Natural killer cell treated with Interleukin-12 subunit alpha and Interleukin-12 subunit beta and Interleukin-15 and Interleukin-18, amount 100 ng/mL, for 72 hours (primary cell): ENCODE results near the gene UBAP2. TPM values are rescaled to one million over a fixed set of nuclear protein-coding genes. Genes with fewer than 3 reads are reported as not detected.
A peak's percentile ranks its signal among the peaks of the same experiment; 100 is the strongest.
"Not testable (repeated sequence)": the region's sequence is repeated elsewhere in the genome, so short reads cannot be mapped to it uniquely, and the experiment has no call there.

Source experiments
- ATAC-seq, 2 donors: fragments of 150-1000 bp; cut with Tn5 transposase in 1 of 2; sonication (Bioruptor Pico), chemical (Tn5 transposase) in 1 of 2; 2 replicates each; pipeline ENCODE4 v1.10.0; 2021
- DNase-seq: peaks from one replicate; pipeline ENCODE4 v3.0.0; 2022; ENCODE audit warnings: low spot score
- H3K27ac Mint-ChIP-seq, 2 donors: 1 replicate in 1 of 2; 2 replicates in 1 of 2; pipeline ENCODE4 v1.8.0; 2022; ENCODE audit warnings: mixed read lengths in 2 of 2, mild to moderate bottlenecking in 1 of 2, moderate library complexity in 1 of 2
- H3K27me3 Mint-ChIP-seq, 2 donors: 1 replicate in 1 of 2; 2 replicates in 1 of 2; pipeline ENCODE4 v1.8.0; 2022; ENCODE audit warnings: mixed read lengths in 2 of 2
- H3K36me3 Mint-ChIP-seq: one replicate; pipeline ENCODE4 v1.8.0; 2022; ENCODE audit warnings: mixed read lengths
- H3K4me1 Mint-ChIP-seq, 2 donors: 1 replicate in 1 of 2; 2 replicates in 1 of 2; pipeline ENCODE4 v1.8.0; 2022; ENCODE audit warnings: low read depth in 2 of 2, mixed read lengths in 2 of 2, mild to moderate bottlenecking in 1 of 2
- H3K4me3 Mint-ChIP-seq: one replicate; pipeline ENCODE4 v1.8.0; 2022; ENCODE audit warnings: mixed read lengths
- H3K9me3 Mint-ChIP-seq: 2 replicates; pipeline ENCODE4 v1.8.0; 2022; ENCODE audit warnings: mixed read lengths
- total RNA-seq, 2 donors: library from RNA; stranded (reverse); gene quantifications; one replicate each; pipeline ENCODE4 v1.2.3, GENCODE V29; 2022

Gene UBAP2
- total RNA-seq, 2 donors from 2014 or later = 37.4 to 61.3 TPM

DNA sequence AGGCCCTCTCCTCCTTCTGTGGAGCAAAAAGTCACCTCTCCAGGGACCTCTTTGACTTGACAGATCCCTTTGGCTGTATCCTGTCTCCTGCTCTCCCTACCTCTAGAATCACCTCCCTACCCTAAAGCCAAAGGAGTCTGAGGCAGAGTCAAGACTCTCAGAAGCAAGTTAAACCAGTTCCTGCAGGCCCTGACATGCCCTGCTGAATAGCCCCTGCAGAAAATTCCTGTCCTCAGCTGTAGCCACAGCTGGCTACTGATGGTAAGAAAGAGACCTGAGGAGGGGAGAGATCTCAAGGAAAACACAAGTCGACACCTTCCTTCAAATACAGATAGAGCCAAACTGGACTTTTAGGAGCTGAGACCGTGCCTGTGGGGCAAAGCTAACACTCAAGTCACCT is 23.7 kb upstream of the UBAP2 start:
- Mint-ChIP-seq H3K9me3 (no peaks in the 10 kb centered on the region), H3K36me3 (no peaks in the 10 kb centered on the region), H3K4me3 (no peak overlapping the region), H3K27me3 (no peaks in the 10 kb centered on the region), H3K4me1 (peaks cover 0 to 9% of the 10 kb centered on the region in 2 donors), H3K27ac (no peak overlapping the region)
- no peak for ATAC-seq
- DNase-seq = no peak

DNA sequence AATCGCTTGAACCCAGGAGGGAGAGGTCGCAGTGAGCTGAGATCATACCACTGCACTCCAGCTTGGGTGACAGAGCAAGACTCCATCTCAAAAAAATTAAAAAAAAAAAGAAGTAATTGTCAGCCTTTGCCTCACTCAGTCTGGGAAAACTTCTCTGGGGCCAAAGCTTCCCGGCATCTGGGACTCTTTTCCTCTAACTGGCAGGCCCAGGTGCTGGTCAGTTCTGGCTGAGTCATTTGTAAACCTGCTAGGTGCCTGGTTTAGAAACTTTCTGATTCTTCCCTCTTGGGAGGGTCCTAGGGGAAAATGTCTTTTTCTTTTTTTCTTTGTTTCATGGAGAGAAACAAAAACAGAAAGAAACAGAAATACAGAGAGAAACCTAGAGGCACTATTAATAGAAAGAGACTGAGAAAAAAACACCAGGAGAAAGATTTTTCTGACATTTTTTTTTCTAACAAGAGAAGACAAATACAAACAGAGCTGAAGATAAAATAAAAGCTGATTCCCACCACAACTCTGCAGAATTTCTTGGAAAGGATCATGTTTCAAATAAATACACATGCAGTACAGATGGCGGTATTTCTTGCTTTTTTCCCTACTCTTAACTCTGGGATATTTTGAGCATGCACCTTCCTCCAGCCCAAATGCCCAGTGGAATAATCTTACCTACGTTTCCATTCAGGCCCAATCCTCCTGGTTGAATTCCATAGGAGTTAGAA is 22.1 kb upstream of the UBAP2 start:
- ATAC-seq = no peak
- Mint-ChIP-seq H3K27ac (no peak overlapping the region), H3K27me3 (no peaks in the 10 kb centered on the region)

DNA sequence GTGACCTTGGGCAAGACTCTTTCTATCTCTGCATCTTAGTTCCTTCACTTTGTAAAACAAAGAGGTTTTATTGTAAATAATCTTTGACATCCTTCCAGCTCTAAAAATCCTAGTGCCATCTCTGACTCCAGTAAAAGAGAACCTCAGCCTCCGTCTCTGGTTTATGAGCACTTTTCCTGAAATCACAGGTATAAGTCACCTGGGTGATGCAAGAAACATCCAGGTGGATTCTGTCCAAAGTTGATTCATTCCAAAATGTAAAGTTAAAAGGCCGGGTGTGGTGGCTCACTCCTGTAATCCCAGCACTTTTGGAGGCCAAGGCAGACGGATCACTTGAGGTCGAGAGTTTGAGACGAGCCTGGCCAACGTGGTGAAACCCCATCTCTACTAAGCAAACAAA is 21.1 kb upstream of the UBAP2 start:
- no peak for ATAC-seq
- Mint-ChIP-seq H3K4me3 (no peak overlapping the region), H3K27ac (no peak overlapping the region)

More for the DNA sequence above, 22.1 kb upstream of the UBAP2 start:
- no peaks in the 10 kb centered on the region for H3K9me3 Mint-ChIP-seq
- H3K4me1 Mint-ChIP-seq = peaks cover 0 to 12% of the 10 kb centered on the region in 2 donors
- no peak overlapping the region for H3K4me3 Mint-ChIP-seq
- DNase-seq = no peak
- H3K36me3 Mint-ChIP-seq = no peaks in the 10 kb centered on the region

DNA sequence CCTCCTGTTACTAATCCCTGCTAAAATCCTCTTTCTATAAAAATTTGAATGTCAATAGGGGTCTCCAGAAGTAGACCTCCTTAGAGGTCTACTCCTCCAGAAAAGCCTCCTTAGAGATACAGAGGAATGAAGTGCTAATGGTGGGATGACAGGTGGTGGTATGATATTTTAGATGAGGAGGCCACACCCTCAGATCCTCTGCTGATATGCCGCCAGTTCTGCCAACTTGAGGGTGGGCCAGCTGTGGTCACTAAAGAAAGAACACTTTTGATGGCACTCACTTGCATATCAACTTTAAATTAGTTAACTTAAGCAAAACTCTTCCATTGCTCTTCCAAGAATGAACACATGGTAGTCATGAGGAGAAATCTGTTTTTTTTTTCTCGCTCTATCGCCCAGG is 16.9 kb upstream of the UBAP2 start:
- Mint-ChIP-seq H3K27ac (no peak overlapping the region), H3K4me3 (no peak overlapping the region), H3K27me3 (no peaks in the 10 kb centered on the region), H3K9me3 (no peaks in the 10 kb centered on the region), H3K4me1 (peaks cover 0 to 8% of the 10 kb centered on the region in 2 donors), H3K36me3 (no peaks in the 10 kb centered on the region)
- ATAC-seq (no peak), DNase-seq (no peak)

More for the DNA sequence above, 21.1 kb upstream of the UBAP2 start:
- peaks cover 0 to 12% of the 10 kb centered on the region in 2 donors for H3K4me1 Mint-ChIP-seq
- no peak for DNase-seq
- H3K36me3 Mint-ChIP-seq = no peaks in the 10 kb centered on the region
- no peaks in the 10 kb centered on the region for H3K9me3 Mint-ChIP-seq
- H3K27me3 Mint-ChIP-seq = no peaks in the 10 kb centered on the region

DNA sequence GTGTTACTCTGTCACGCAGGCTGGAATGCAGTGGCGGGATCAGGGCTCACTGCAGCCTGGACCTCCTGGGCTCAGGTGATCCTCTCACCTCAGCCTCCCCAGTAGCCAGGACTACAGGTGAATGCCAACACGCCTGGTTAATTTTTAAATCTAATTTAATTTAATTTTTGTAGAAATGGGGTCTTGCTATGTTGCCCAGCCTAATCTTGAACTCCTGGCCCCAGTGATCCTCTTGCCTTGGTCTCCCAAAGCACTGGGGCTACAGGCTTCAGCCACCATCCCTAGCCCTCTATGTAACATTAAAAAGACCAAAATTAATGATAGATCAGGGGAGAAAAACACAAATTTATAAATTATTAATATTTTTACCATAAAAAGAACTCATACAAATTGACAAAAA is 11.3 kb upstream of the UBAP2 start:
- no peak overlapping the region for H3K4me3 Mint-ChIP-seq
- H3K9me3 Mint-ChIP-seq = no peaks in the 10 kb centered on the region
- H3K4me1 Mint-ChIP-seq = no peaks in the 10 kb centered on the region
- ATAC-seq = no peak
- H3K36me3 Mint-ChIP-seq = no peaks in the 10 kb centered on the region
- H3K27me3 Mint-ChIP-seq = no peaks in the 10 kb centered on the region
- DNase-seq = no peak
- no peak overlapping the region for H3K27ac Mint-ChIP-seq

DNA sequence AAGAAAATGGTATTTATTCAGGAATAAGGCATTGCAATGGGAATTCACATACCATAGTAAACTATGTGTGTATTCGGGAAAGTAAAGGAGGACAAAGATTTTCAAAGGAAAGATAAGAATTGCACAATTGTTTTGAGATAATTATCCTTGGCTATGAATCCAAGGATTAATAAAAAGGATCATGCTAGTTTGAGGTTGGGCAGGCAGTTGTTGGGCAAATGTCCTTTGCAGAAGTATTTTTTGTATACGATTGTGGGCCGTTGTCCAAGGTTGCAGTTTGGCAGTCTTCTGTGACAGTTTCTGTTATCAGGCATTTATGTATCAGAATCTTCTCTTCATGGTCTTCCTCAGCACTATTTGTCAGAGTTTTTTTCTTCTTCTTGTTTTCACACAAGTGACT is 10.6 kb upstream of the UBAP2 start:
- Mint-ChIP-seq H3K27me3 (no peaks in the 10 kb centered on the region), H3K9me3 (no peaks in the 10 kb centered on the region), H3K36me3 (no peaks in the 10 kb centered on the region), H3K4me3 (no peak overlapping the region), H3K4me1 (no peaks in the 10 kb centered on the region), H3K27ac (no peak overlapping the region)
- ATAC-seq (no peak), DNase-seq (no peak)

DNA sequence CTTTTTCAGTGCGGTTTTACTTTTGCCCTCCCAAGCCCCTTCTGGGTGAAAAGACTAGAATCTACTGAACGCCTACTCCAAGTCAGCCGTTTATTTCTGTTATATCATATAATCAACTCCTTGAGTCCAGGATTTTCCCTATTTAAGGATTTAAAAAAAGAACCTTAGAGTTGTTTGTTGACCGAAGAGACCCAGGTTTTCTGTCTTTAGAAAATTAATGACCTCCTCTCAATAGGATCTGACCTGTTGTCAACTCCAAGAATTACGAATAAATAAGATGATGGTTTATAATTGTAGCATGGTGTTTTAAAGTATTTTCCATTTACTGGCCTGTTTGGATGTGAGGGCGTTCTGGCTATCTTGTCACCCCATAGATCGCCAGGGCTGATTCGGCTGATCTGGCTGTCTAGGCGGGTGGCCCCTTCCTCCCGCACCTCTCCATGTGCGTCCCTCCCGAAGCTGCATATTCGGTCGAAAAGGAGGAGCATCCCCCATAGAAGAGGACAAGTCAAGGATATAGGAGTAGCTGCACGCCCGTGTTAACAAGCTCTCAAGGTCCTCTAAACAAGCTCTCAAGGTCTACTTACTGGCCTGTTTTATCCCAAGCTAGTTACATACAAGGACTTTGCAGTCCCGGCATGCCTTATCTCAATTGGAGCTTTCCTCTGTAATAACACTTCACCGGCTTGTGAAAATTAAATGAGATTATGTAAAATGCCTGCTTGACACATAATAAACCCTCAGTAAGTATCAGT is 1.1 kb upstream of the UBAP2 start:
- DNase-seq (no peak), ATAC-seq (no peak)
- no peaks in the 10 kb centered on the region for H3K9me3 Mint-ChIP-seq
- peak overlapping the region; percentile 92 to 96 for H3K27ac Mint-ChIP-seq
- peaks cover 19 to 30% of the 10 kb centered on the region in 2 donors for H3K4me1 Mint-ChIP-seq
- H3K27me3 Mint-ChIP-seq = no peaks in the 10 kb centered on the region
- H3K4me3 Mint-ChIP-seq = peak overlapping the region; percentile 98
- H3K36me3 Mint-ChIP-seq = no peaks in the 10 kb centered on the region

DNA sequence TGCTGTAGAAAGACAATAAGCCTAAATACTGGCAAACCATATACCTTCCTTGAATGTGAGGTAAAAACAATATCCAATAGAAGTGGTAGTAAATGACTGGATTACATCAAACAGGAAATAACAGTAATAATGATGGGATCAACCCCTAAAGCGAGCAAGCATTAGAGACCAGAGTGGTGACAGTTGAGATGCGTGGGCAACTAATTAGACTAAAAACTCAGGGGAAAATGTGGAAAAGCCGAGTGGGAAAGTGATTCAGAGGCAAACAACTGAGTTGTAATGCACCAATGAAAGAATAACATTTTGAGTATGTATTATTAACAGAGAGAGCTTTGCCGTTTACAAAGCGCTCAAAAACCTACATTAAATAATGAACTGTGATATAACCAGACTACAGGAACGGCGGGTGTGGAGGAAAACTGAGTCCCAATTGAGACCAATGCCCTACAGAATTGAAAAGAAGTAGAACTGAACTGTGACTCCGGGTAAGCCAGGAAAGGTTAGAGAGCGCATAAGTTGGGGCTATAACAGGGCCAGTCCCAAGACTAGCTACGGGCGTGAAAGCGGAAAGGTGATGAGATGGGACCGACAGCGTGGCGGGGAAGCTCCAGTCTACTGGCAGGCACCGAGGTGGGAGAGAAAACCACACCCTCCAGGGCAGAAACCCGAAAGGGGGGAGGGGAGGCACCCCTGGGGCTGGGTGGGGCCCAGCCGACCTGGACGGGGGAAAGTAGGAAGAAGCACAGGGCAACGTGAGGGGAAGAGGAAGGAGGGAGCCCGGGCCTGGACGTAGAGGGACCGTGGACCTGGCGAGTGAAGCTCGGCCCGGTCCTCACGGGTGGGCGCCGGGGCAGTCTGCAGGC is 592 bp downstream of the UBAP2 start:
- no peaks in the 10 kb centered on the region for H3K9me3 Mint-ChIP-seq
- peak; percentile 34 to 37 for ATAC-seq
- H3K27ac Mint-ChIP-seq = peak overlapping the region; percentile 92 to 96
- H3K36me3 Mint-ChIP-seq = no peaks in the 10 kb centered on the region
- H3K4me1 Mint-ChIP-seq = peaks cover 19 to 30% of the 10 kb centered on the region in 2 donors
- H3K4me3 Mint-ChIP-seq = peak overlapping the region; percentile 98
- DNase-seq = peak; percentile 61
- no peaks in the 10 kb centered on the region for H3K27me3 Mint-ChIP-seq

DNA sequence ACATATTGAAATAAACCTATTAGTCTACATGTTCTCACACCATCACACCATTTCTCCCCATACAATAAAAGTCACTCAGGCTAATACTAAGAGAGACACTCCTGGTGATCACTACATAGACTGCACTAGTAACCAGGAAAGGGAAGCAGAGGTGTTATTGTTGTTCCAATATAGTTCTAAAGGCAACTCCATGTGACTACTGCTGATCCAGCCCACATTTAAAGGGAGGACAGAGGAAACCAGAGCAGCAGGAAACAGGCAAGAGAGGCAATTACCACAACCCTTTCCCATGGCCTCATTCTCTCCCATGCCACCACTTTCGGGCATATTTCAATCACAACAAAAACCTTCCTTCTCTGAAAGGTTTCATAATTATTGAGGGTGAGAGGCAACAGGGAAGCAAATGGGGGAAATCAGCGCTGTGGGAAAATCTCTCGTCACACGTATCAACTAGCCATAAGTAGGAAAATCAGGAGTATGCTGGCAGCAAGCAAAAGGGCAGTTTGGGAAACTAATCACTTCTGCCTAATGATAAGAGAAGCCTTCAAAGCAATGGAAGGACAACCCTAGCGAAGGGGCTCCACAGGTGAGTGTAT is 1.8 kb downstream of the UBAP2 start:
- DNase-seq = no peak
- Mint-ChIP-seq H3K4me1 (peaks cover 19 to 30% of the 10 kb centered on the region in 2 donors), H3K4me3 (peak overlapping the region; percentile 98), H3K9me3 (no peaks in the 10 kb centered on the region), H3K27ac (peak overlapping the region; percentile 24 to 96), H3K27me3 (no peaks in the 10 kb centered on the region), H3K36me3 (no peaks in the 10 kb centered on the region)
- ATAC-seq = no peak

DNA sequence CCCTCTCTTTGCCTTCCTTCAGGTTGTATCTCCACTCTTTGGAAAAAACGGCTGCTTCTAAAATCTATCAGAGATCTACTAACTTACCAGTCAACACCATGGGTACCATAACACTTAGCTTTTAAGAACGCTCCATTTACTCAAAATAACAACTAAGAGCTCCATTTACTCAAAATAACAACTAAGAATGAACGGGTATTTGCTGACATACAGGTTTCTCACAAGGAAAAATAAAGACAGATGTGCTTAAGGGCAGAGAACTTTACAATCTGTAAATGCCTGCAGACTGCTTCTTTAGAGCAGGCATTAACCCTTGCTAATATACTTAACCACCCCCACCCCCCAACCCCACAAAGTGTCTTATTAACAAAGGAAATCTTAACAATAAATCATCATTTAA is 2.8 kb downstream of the UBAP2 start:
- Mint-ChIP-seq H3K4me1 (peaks cover 19 to 30% of the 10 kb centered on the region in 2 donors), H3K9me3 (no peaks in the 10 kb centered on the region), H3K36me3 (no peaks in the 10 kb centered on the region), H3K4me3 (no peak overlapping the region), H3K27me3 (no peaks in the 10 kb centered on the region), H3K27ac (no peak overlapping the region)
- DNase-seq (no peak), ATAC-seq (no peak)

DNA sequence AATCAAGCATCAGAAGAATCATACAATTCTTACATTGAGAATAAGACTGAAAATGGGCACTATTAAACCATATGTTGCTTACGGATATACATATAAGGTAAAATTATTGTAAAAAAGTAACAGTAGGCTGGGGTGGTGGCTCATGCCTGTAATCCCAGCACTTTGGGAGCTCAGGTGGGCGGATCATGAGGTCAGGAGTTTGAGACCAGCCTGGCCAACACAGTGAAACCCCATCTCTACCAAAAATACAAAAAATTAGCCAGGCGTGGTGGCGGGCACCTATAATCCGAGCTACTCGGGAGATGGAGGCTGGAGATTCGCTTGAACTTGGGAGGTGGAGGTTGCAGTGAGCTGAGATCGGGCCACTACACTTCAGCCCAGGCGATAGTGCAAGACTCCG is 6.6 kb downstream of the UBAP2 start:
- ATAC-seq, H3K9me3 Mint-ChIP-seq, H3K27ac Mint-ChIP-seq, H3K27me3 Mint-ChIP-seq, DNase-seq, H3K36me3 Mint-ChIP-seq, H3K4me3 Mint-ChIP-seq: not testable (repeated sequence)
- H3K4me1 Mint-ChIP-seq = peaks cover 6 to 13% of the 10 kb centered on the region in 2 donors

DNA sequence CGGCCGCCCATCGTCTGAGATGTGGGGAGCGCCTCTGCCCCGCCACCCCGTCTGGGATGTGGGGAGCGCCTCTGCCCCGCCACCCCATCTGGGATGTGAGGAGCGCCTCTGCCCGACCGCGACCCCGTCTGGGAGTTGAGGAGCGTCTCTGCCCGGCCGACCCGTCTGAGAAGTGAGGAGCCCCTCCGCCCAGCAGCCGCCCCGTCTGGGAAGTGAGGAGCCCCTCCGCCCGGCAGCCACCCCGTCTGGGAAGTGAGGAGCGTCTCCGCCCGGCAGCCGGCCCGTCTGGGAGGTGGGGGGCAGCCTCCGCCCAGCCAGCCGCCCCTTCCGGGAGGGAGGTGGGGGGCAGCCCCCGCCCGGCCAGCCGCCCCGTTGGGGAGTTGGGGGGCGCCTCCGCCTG is 9.8 kb downstream of the UBAP2 start:
- not testable (repeated sequence) for ATAC-seq, H3K27me3 Mint-ChIP-seq, H3K4me3 Mint-ChIP-seq, H3K27ac Mint-ChIP-seq, H3K36me3 Mint-ChIP-seq, H3K4me1 Mint-ChIP-seq, DNase-seq, H3K9me3 Mint-ChIP-seq

DNA sequence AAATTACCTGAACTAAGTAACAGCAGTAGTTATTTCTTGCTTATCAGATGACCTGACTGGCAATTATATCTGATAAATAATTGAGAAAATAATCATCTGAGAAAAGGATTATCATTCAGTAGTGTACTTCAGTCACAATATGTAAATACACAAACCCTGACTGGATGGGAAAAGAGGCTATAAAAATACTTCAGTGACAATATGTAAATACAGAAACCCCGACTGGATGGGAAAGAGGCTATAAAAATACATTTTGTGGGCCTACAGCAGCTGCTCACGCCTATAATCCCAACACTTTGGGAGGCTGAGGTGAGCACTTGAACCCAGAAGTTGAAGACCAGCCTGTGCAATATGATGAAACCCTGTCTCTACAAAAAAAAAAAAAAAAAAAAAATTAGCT is 11.1 kb downstream of the UBAP2 start:
- DNase-seq (no peak), ATAC-seq (no peak)
- no peaks in the 10 kb centered on the region for H3K36me3 Mint-ChIP-seq
- H3K27me3 Mint-ChIP-seq = no peaks in the 10 kb centered on the region
- no peak overlapping the region for H3K27ac Mint-ChIP-seq
- no peak overlapping the region for H3K4me3 Mint-ChIP-seq
- no peaks in the 10 kb centered on the region for H3K9me3 Mint-ChIP-seq
- H3K4me1 Mint-ChIP-seq = peaks cover 5 to 13% of the 10 kb centered on the region in 2 donors
